GM06990 (cell line): ENCODE results near the gene MOGAT3.
A peak's percentile ranks its signal among the peaks of the same experiment; 100 is the strongest.

Experiments used
- DNase-seq: peaks from one replicate; pipeline ENCODE4 v3.0.0-alpha.2; 2011; ENCODE audit not compliant: insufficient read length; ENCODE audit errors: extremely low read depth
- H3K27me3 ChIP-seq: replicated peaks from 2 replicates; pipeline ENCODE4 v1.6.0; 2011; ENCODE audit warnings: low read length; ENCODE audit not compliant: control insufficient read depth, insufficient read depth
- H3K36me3 ChIP-seq: 2 replicates; pipeline ENCODE4 v1.5.1; 2011; ENCODE audit warnings: low read length; ENCODE audit not compliant: control insufficient read depth, insufficient read depth
- H3K4me3 ChIP-seq: replicated peaks from 2 replicates; pipeline ENCODE4 v1.5.1; 2011; ENCODE audit warnings: low read depth, mild to moderate bottlenecking, control low read depth, low read length
- TF ChIP-seq, protein P1 (sequence below): IDR thresholded peaks from 2 replicates; pipeline ENCODE4 v1.5.1; 2011; ENCODE audit warnings: low read length, control low read depth, mild to moderate bottlenecking, inconsistent platforms; ENCODE audit not compliant: insufficient read depth, poor library complexity, severe bottlenecking

Gene MOGAT3

DNA sequence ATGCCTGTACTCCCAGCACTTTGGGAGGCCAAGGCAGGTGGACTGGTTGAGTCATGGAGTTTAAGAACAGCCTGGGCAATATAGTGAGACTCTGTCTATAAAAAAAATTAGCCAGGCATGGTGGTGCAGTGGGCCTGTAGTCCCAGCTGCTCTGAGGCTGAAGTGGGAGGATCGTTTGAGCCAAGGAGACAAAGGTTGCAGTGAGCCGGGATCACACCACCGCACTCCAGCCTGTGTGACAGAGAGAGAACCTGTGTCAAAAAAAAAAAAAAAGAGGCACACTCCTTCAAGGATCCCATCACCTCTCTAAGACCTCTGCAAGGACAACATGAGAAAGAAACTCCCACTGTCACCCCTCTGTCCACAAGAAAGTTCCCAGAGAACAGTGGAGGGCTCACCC, 25.2 kb downstream of the MOGAT3 start:
- TF ChIP-seq, protein P1, sequence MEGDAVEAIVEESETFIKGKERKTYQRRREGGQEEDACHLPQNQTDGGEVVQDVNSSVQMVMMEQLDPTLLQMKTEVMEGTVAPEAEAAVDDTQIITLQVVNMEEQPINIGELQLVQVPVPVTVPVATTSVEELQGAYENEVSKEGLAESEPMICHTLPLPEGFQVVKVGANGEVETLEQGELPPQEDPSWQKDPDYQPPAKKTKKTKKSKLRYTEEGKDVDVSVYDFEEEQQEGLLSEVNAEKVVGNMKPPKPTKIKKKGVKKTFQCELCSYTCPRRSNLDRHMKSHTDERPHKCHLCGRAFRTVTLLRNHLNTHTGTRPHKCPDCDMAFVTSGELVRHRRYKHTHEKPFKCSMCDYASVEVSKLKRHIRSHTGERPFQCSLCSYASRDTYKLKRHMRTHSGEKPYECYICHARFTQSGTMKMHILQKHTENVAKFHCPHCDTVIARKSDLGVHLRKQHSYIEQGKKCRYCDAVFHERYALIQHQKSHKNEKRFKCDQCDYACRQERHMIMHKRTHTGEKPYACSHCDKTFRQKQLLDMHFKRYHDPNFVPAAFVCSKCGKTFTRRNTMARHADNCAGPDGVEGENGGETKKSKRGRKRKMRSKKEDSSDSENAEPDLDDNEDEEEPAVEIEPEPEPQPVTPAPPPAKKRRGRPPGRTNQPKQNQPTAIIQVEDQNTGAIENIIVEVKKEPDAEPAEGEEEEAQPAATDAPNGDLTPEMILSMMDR, result no peak
- Histone ChIP-seq H3K4me3 (no peak overlapping the region), H3K27me3 (peaks cover 3% of the 10 kb centered on the region; the same call in 1 of the 2 replicates), H3K36me3 (no peaks in the 10 kb centered on the region)
- DNase-seq, result no peak

- TF ChIP-seq, protein P1, result no peak
- no peak overlapping the region for H3K4me3 ChIP-seq
- DNase-seq, result no peak
- peaks cover 3% of the 10 kb centered on the region for H3K27me3 ChIP-seq
- no peaks in the 10 kb centered on the region for H3K36me3 ChIP-seq
Measured at GRCh38 chr7:101174322-101174854, 26.4 kb downstream of the MOGAT3 start.

- Histone ChIP-seq H3K27me3 (peaks cover 3% of the 10 kb centered on the region), H3K36me3 (no peaks in the 10 kb centered on the region), H3K4me3 (no peak overlapping the region)
- peak; percentile 88 for DNase-seq
- TF ChIP-seq, protein P1, result no peak
Measured at GRCh38 chr7:101173752-101174244, 27.0 kb downstream of the MOGAT3 start.

- Histone ChIP-seq H3K36me3 (no peaks in the 10 kb centered on the region), H3K27me3 (peaks cover 3% of the 10 kb centered on the region), H3K4me3 (no peak overlapping the region)
- TF ChIP-seq, protein P1, result no peak
- peak; percentile 43 for DNase-seq
Measured at GRCh38 chr7:101172854-101173751, 27.7 kb downstream of the MOGAT3 start.

DNA sequence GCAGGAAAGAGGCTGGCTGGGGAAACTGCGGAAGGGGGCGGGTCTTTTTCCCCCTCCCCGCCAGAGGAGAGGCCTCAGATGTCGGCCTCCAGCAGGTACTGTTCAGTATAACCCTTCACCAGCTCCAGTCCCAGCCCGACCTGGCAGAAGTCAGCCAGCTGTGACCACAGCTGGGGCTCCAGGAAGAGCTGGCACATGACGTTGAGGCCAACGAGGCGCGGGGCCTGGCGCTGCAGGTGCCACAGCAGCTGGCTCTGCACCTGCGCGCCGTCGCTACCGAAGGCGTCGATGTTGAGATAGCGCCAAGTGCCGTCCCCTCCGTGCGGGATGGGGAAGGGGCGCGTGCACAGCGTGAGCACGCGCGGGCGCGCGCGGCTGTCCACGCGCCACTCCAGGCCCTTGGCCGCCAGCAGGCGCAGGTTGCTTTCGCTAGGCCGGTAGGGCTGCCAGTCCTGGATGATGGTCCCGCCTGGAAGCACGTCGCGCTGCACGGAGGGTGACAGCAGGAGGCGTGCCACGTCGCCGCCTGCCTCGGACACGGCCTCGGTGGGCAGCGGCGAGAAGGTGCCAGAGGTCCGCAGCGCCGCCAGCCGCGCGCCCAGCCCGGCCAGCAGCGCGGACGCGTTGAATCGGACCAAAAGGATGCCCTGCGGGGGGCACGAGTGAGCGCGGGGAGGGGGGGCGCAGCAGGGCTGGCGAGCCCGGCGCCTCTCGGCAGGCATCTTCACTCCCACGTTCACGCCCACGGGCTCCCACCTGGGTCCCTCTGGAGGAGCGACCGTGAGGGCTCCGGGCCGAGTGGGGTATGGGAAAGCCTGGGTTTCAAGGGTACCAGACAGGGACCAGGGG, 28.6 kb downstream of the MOGAT3 start:
- no peaks in the 10 kb centered on the region for H3K36me3 ChIP-seq
- H3K4me3 ChIP-seq, result no peak overlapping the region
- TF ChIP-seq, protein P1, result no peak
- DNase-seq, result peak; percentile 27
- H3K27me3 ChIP-seq, result peaks cover 1% of the 10 kb centered on the region
